ENCODE measurements around the gene SWAP70. TPM values are rescaled to one million over a fixed set of nuclear protein-coding genes. Genes with fewer than 3 reads are reported as not detected.

Gene SWAP70
- total RNA-seq, 2 donors from 2014 or later: 28.8 to 30.7 TPM

DNA sequence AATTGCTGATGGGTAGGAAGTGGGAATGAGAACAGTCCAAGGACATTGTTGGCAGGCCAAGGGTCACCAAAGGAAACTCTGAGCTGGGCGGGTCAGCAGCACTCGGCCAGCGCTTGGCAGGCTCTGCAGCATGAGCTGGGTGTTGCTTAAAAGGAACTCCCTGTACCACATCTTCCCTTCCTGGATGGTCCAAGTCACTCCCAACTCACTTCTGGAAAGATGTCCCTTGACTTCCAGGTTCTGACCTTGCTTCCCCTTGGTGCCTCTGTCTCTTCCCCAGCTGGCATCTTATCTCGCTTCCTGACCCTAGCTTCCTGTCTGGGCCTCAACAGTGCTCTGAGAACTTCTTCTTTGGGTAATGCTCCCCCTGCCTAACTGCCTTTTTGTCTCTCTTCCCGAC is 24.8 kb upstream of the SWAP70 start:
- no peaks in the 10 kb centered on the region for H3K36me3 ChIP-seq (ENCODE audit: control insufficient read depth, insufficient read depth, low read length)
- no peak overlapping the region for H3K9ac ChIP-seq (ENCODE audit: extremely low read depth, low read length, poor library complexity, severe bottlenecking)
- Mint-ChIP-seq H3K27ac (no peak overlapping the region), H3K9me3 (no peaks in the 10 kb centered on the region), H3K27me3 (ENCODE audit: insufficient read depth) (no peaks in the 10 kb centered on the region), H3K4me3 (no peak overlapping the region), H3K4me1 (no peaks in the 10 kb centered on the region), H3K36me3 (ENCODE audit: low read depth) (no peaks in the 10 kb centered on the region)
- 85 to 93% methylated on average over 4 to 5 of the region's 5 CpGs for WGBS, 2 experiments (ENCODE audit: insufficient coverage in 1 of 2, insufficient read length in 1 of 2)
- TF ChIP-seq, protein P1, sequence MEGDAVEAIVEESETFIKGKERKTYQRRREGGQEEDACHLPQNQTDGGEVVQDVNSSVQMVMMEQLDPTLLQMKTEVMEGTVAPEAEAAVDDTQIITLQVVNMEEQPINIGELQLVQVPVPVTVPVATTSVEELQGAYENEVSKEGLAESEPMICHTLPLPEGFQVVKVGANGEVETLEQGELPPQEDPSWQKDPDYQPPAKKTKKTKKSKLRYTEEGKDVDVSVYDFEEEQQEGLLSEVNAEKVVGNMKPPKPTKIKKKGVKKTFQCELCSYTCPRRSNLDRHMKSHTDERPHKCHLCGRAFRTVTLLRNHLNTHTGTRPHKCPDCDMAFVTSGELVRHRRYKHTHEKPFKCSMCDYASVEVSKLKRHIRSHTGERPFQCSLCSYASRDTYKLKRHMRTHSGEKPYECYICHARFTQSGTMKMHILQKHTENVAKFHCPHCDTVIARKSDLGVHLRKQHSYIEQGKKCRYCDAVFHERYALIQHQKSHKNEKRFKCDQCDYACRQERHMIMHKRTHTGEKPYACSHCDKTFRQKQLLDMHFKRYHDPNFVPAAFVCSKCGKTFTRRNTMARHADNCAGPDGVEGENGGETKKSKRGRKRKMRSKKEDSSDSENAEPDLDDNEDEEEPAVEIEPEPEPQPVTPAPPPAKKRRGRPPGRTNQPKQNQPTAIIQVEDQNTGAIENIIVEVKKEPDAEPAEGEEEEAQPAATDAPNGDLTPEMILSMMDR (conservative IDR thresholded peaks at IDR 0.05): no peak
- H3K4me1 ChIP-seq (ENCODE audit: control insufficient read depth, insufficient read depth, low read length): no peaks in the 10 kb centered on the region
- DNase-seq: peak; percentile 26
- no peak overlapping the region for H3K4me3 ChIP-seq (ENCODE audit: low read length)
- no peaks in the 10 kb centered on the region for H3K27me3 ChIP-seq (ENCODE audit: control insufficient read depth, insufficient read depth, low read length, poor library complexity, severe bottlenecking)
- no peak overlapping the region for H3K27ac ChIP-seq (ENCODE audit: low read depth, low read length)
- no peaks in the 10 kb centered on the region for H3K9me3 ChIP-seq (ENCODE audit: control insufficient read depth, low read length)

DNA sequence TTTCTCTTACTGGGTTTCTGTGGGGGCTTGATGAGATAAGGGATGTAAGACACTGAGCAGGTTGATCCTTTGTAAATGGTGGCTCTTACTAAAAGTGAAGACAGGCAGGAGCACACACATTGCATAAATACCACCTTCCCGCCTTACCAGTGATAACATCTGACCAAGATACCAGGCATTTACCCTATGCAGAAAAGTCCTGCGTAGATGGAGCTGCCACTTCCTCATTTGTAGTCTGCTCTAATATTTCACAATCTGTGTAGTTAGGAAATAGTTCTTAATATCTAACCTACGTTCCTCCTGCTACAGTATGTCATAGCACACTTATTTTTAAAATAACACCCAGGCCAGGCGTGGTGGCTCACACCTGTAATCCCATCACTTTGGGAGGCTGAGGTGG is 23.9 kb upstream of the SWAP70 start:
- no peak overlapping the region for H3K4me3 Mint-ChIP-seq
- H3K9me3 Mint-ChIP-seq: no peaks in the 10 kb centered on the region
- Histone ChIP-seq H3K36me3 (ENCODE audit: control insufficient read depth, insufficient read depth, low read length) (no peaks in the 10 kb centered on the region), H3K4me1 (ENCODE audit: control insufficient read depth, insufficient read depth, low read length) (no peaks in the 10 kb centered on the region), H3K9me3 (ENCODE audit: control insufficient read depth, low read length) (no peaks in the 10 kb centered on the region), H3K4me3 (ENCODE audit: low read length) (no peak overlapping the region), H3K9ac (ENCODE audit: extremely low read depth, low read length, poor library complexity, severe bottlenecking) (no peak overlapping the region), H3K27ac (ENCODE audit: low read depth, low read length) (no peak overlapping the region), H3K27me3 (ENCODE audit: control insufficient read depth, insufficient read depth, low read length, poor library complexity, severe bottlenecking) (no peaks in the 10 kb centered on the region)
- H3K27ac Mint-ChIP-seq: no peak overlapping the region
- H3K27me3 Mint-ChIP-seq (ENCODE audit: insufficient read depth): no peaks in the 10 kb centered on the region
- H3K4me1 Mint-ChIP-seq: no peaks in the 10 kb centered on the region
- H3K36me3 Mint-ChIP-seq (ENCODE audit: low read depth): no peaks in the 10 kb centered on the region
- WGBS, 2 experiments (ENCODE audit: insufficient coverage in 1 of 2, insufficient read length in 1 of 2): 92% methylated on average over 4 of the region's 4 CpGs; no CpG with 5 or more reads in 1 of the 2 experiments
- TF ChIP-seq, protein P1 (conservative IDR thresholded peaks at IDR 0.05): no peak
- peak; percentile 3 for DNase-seq

DNA sequence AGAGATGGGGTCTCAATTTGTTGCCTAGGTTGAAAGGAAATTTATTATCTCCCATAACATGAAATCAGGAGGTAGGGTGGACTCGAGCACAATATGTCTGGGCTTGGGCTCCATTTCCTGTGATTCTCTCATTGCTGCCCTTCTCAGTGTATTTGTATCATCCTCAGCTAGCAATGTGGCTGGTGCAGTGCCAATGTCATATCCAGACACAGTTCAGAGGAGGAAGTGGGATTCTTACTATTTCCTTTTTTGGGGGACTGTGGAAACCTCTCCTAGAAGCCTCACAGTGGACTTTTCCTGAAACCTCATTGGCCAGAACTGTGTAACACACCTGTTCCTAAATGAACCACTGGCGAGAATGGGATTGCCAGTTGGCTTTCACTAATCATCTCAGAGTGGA is 21.0 kb upstream of the SWAP70 start:
- no peak overlapping the region for H3K27ac ChIP-seq (ENCODE audit: low read depth, low read length)
- Mint-ChIP-seq H3K27me3 (ENCODE audit: insufficient read depth) (no peaks in the 10 kb centered on the region), H3K4me1 (no peaks in the 10 kb centered on the region), H3K4me3 (no peak overlapping the region), H3K36me3 (ENCODE audit: low read depth) (no peaks in the 10 kb centered on the region), H3K9me3 (peaks cover 5% of the 10 kb centered on the region), H3K27ac (no peak overlapping the region)
- no peaks in the 10 kb centered on the region for H3K27me3 ChIP-seq (ENCODE audit: control insufficient read depth, insufficient read depth, low read length, poor library complexity, severe bottlenecking)
- no peak overlapping the region for H3K4me3 ChIP-seq (ENCODE audit: low read length)
- WGBS, 2 experiments (ENCODE audit: insufficient coverage in 1 of 2, insufficient read length in 1 of 2): 92% methylated on average over 2 of the region's 2 CpGs; no CpG with 5 or more reads in 1 of the 2 experiments
- H3K36me3 ChIP-seq (ENCODE audit: control insufficient read depth, insufficient read depth, low read length): no peaks in the 10 kb centered on the region
- TF ChIP-seq, protein P1 (conservative IDR thresholded peaks at IDR 0.05): no peak
- no peak overlapping the region for H3K9ac ChIP-seq (ENCODE audit: extremely low read depth, low read length, poor library complexity, severe bottlenecking)
- no peaks in the 10 kb centered on the region for H3K4me1 ChIP-seq (ENCODE audit: control insufficient read depth, insufficient read depth, low read length)
- H3K9me3 ChIP-seq (ENCODE audit: control insufficient read depth, low read length): no peaks in the 10 kb centered on the region
- DNase-seq: peak; percentile 10
